ENCODE measurements around the gene CDH22. TPM values are rescaled to one million over a fixed set of nuclear protein-coding genes. Genes with fewer than 3 reads are reported as not detected.

The CDH22 gene
- total RNA-seq, 1 experiment from 2014 or later = 0.11 TPM

- CTCF ChIA-PET = no interaction called here
- intact Hi-C loops (cut with micrococcal nuclease; ENCODE audit: unreplicated experiment) = no loop called here
- Mint-ChIP-seq H3K4me3 (ENCODE audit: unreplicated experiment) (no peak overlapping the region), H3K27me3 (ENCODE audit: insufficient read depth, unreplicated experiment) (peaks cover 48% of the 10 kb centered on the region), H3K4me1 (ENCODE audit: low read depth, unreplicated experiment) (no peaks in the 10 kb centered on the region), H3K36me3 (ENCODE audit: insufficient read depth, unreplicated experiment) (no peaks in the 10 kb centered on the region), H3K9me3 (ENCODE audit: unreplicated experiment) (no peaks in the 10 kb centered on the region), H3K27ac (ENCODE audit: unreplicated experiment) (no peak overlapping the region)
- DNase-seq = no peak
- Histone ChIP-seq H3K4me1 (no peaks in the 10 kb centered on the region), H3K9me3 (no peaks in the 10 kb centered on the region), H3K27me3 (replicated peaks; ENCODE audit: control insufficient read depth, insufficient read depth, low read length) (peaks cover 10% of the 10 kb centered on the region), H3K36me3 (ENCODE audit: control insufficient read depth, insufficient read depth, low read length) (no peaks in the 10 kb centered on the region), H3K4me3 (ENCODE audit: low read depth, low read length) (no peak overlapping the region)
- POLR2A ChIA-PET = no interaction called here
- TF ChIP-seq CTCF (IDR thresholded peaks at IDR 0.05; ENCODE audit: insufficient read depth in 1 of 2, low read depth in 1 of 2, low read length in 1 of 2, severe bottlenecking in 1 of 2, unreplicated experiment in 1 of 2) = no peak
- no TSS peak for BruUV-seq (replicated peaks)
Measured at GRCh38 chr20:46126440-46127056, 181.8 kb downstream of the CDH22 start.

Other genes with a start within 250 kb of the CDH22 start
- gene NCOA5, start 218.5 kb downstream of the CDH22 start, total RNA-seq (2022) = 52.5 and 53.3 TPM in 2 replicates
- gene CD40, start 190.2 kb downstream of the CDH22 start, total RNA-seq (2022) = not detected in 2 replicates
- gene ELMO2, start 98.1 kb upstream of the CDH22 start, total RNA-seq (2022) = 75.0 and 82.4 TPM in 2 replicates
- gene ZNF334, start 205.1 kb upstream of the CDH22 start, total RNA-seq (2022) = not detected in 2 replicates
- gene OCSTAMP, start 242.2 kb upstream of the CDH22 start, total RNA-seq (2022) = not detected in 2 replicates

All from Caco-2 (cell line).